Measurements from ENCODE around the gene RAB9B. TPM values are rescaled to one million over a fixed set of nuclear protein-coding genes. Genes with fewer than 3 reads are reported as not detected.

The RAB9B gene
- 0.28 and 0.54 TPM in 2 replicates for total RNA-seq

GRCh38 chrX:103831803-103832544 is at the start of gene RAB9B:
Gene RAB9B, minus strand, starts transcription at chrX:103832257. Its CDS starts 6,473 bp downstream, at chrX:103825784.

GRCh38 chrX:103776546-103776945 is 55.5 kb downstream of the RAB9B start, which contains the start of gene PLP1:
Gene PLP1, plus strand, starts transcription at chrX:103776840. Its CDS starts 156 bp downstream, at chrX:103776996.

Other genes with a start within 250 kb of the RAB9B start
- 41.6 and 56.7 TPM in 2 replicates for gene TCEAL4, start 246.7 kb downstream of the RAB9B start, total RNA-seq
- gene TCEAL3, start 224.3 kb downstream of the RAB9B start, total RNA-seq: 11.9 and 15.4 TPM in 2 replicates
- gene TCEAL1, start 203.3 kb downstream of the RAB9B start, total RNA-seq: 12.5 and 18.2 TPM in 2 replicates
- gene MORF4L2, start 145.6 kb downstream of the RAB9B start, total RNA-seq: 466 and 560 TPM in 2 replicates
- gene TMEM31, start 121.3 kb downstream of the RAB9B start, total RNA-seq: not detected in 2 replicates
- not detected in 2 replicates for gene PLP1, start 55.4 kb downstream of the RAB9B start, total RNA-seq
- gene TMSB15B, start 130.4 kb upstream of the RAB9B start, total RNA-seq: 2.0 and 5.5 TPM in 2 replicates
- gene H2BW1, start 181.5 kb upstream of the RAB9B start, total RNA-seq: not detected in 2 replicates
- not detected in 2 replicates for gene H2BW2, start 207.7 kb upstream of the RAB9B start, total RNA-seq
- gene TMSB15C, start 244.0 kb upstream of the RAB9B start, total RNA-seq: 3.6 and 5.3 TPM in 2 replicates